Uterus (tissue), 2 donors: Measurements from ENCODE around the gene HMGXB4.

Experiments
- CTCF ChIP-seq, 4 experiments: fragments of 200-600 bp in 2 of 4; fragments of 450-650 bp in 2 of 4; sonication (generic) in 2 of 4; IDR thresholded peaks; one replicate each; pipeline ENCODE4 v1.5.1; 2016 to 2019; ENCODE audit warnings: antibody characterized with exemption in 4 of 4, mild to moderate bottlenecking in 2 of 4, moderate library complexity in 1 of 4
- POLR2A ChIP-seq, 2 donors: fragments of 450-650 bp; IDR thresholded peaks; one replicate each; pipeline ENCODE4 v1.6.1; 2016; ENCODE audit warnings: antibody characterized with exemption in 2 of 2, mild to moderate bottlenecking in 1 of 2, moderate library complexity in 1 of 2

DNA sequence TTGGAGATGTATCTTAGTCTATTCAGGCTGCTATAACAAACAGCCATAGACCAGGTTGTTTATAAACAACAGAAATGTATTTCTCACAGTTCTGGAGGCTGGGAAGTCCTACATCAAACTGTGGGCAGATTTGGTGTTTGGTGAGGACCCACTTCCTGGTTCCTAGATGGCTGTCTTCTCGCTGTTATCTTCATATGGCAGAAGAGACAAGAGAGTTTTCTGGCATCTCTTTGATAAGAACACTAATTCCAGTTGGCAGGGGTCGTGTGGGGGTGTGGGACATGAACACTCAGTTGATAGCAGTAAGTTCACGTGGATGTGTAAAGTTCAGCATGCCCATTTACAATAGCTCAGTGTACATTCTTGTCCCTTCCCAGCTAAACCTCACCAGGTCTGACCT lies 41.3 kb upstream of the HMGXB4 start:
- TF ChIP-seq CTCF (IDR thresholded peaks at IDR 0.05) (no peak), POLR2A (IDR thresholded peaks at IDR 0.05) (no peak)
